Stimulated activated CD8-positive, alpha-beta memory T cell treated with anti-CD3 and anti-CD28 coated beads, Interleukin-15, amount 100 ng/mL, for 24 hours (primary cell): ENCODE measurements around the gene SYNM.

Experiments used
- DNase-seq: peaks from one replicate; pipeline ENCODE4 v3.0.0-alpha.2; 2020; ENCODE audit warnings: low read depth

SYNM gene

GRCh38 chr15:99143242-99143641 lies 38.4 kb downstream of the SYNM start:
- no peak for DNase-seq

- no peak for DNase-seq
Observed at GRCh38 chr15:99143655-99144610, 39.1 kb downstream of the SYNM start.

GRCh38 chr15:99145005-99145404 lies 40.1 kb downstream of the SYNM start:
- no peak for DNase-seq

- DNase-seq = no peak
Observed at GRCh38 chr15:99145778-99146177, 40.9 kb downstream of the SYNM start.

GRCh38 chr15:99146661-99147060 lies 41.8 kb downstream of the SYNM start:
- no peak for DNase-seq

GRCh38 chr15:99148851-99149276 lies 44.0 kb downstream of the SYNM start:
- DNase-seq = no peak

GRCh38 chr15:99149366-99149765 lies 44.5 kb downstream of the SYNM start:
- no peak for DNase-seq

GRCh38 chr15:99151156-99151555 lies 46.3 kb downstream of the SYNM start:
- DNase-seq = no peak

- no peak for DNase-seq
Observed at GRCh38 chr15:99153026-99153535, 48.2 kb downstream of the SYNM start.

GRCh38 chr15:99154271-99154670 lies 49.4 kb downstream of the SYNM start:
- no peak for DNase-seq

- no peak for DNase-seq
Observed at GRCh38 chr15:99155961-99156443, 51.1 kb downstream of the SYNM start.

GRCh38 chr15:99157456-99157855 lies 52.6 kb downstream of the SYNM start:
- no peak for DNase-seq

GRCh38 chr15:99158626-99159412 lies 53.9 kb downstream of the SYNM start:
- DNase-seq = no peak

- DNase-seq = no peak
Observed at GRCh38 chr15:99163271-99164062, 58.6 kb downstream of the SYNM start.

GRCh38 chr15:99164119-99164518 lies 59.2 kb downstream of the SYNM start:
- DNase-seq = no peak

GRCh38 chr15:99165020-99165790 lies 60.3 kb downstream of the SYNM start:
- no peak for DNase-seq

- DNase-seq = no peak
Observed at GRCh38 chr15:99165956-99166689, 61.2 kb downstream of the SYNM start.

GRCh38 chr15:99167201-99167600 lies 62.3 kb downstream of the SYNM start:
- no peak for DNase-seq

GRCh38 chr15:99167640-99168039 lies 62.8 kb downstream of the SYNM start:
- DNase-seq = no peak
